HG03025 (cell line): ENCODE data around the gene CLRN2.
"Not testable (repeated sequence)": the region's sequence is repeated elsewhere in the genome, so short reads cannot be mapped to it uniquely, and the experiment has no call there.

Experiments used
- ATAC-seq: cut with Tn5 transposase; IDR thresholded peaks from one replicate; pipeline ENCODE4 v1.9.1; 2021; ENCODE audit warnings: mild to moderate bottlenecking, moderate library complexity; ENCODE audit not compliant: unreplicated experiment, low FRiP score

CLRN2 gene

GRCh38 chr4:17502756-17503155, 12.2 kb upstream of the CLRN2 start:
- ATAC-seq = no peak

GRCh38 chr4:17504081-17504480, 10.9 kb upstream of the CLRN2 start:
- no peak for ATAC-seq

GRCh38 chr4:17510582-17510981, 4.4 kb upstream of the CLRN2 start:
- no peak for ATAC-seq

- no peak for ATAC-seq
Measured at GRCh38 chr4:17511051-17511450, 3.9 kb upstream of the CLRN2 start.

- ATAC-seq = peak; percentile 57
Measured at GRCh38 chr4:17511509-17511949, 3.4 kb upstream of the CLRN2 start.

- ATAC-seq = peak; percentile 89
Measured at GRCh38 chr4:17511950-17512795, 2.8 kb upstream of the CLRN2 start, which contains the start of gene QDPR. TSS of gene QDPR (minus strand) at chr4:17512090. CDS start at chr4:17512054, 36 bp downstream.

GRCh38 chr4:17512973-17513665, 1.8 kb upstream of the CLRN2 start:
- no peak for ATAC-seq

GRCh38 chr4:17515445-17516407, 761 bp downstream of the CLRN2 start:
- ATAC-seq = no peak

GRCh38 chr4:17516980-17517379, 2.0 kb downstream of the CLRN2 start:
- ATAC-seq = no peak

GRCh38 chr4:17517664-17518063, 2.7 kb downstream of the CLRN2 start:
- no peak for ATAC-seq

GRCh38 chr4:17521595-17521994, 6.6 kb downstream of the CLRN2 start:
- ATAC-seq = no peak

GRCh38 chr4:17523662-17524061, 8.7 kb downstream of the CLRN2 start:
- no peak for ATAC-seq

GRCh38 chr4:17526695-17527477, 11.9 kb downstream of the CLRN2 start:
- no peak for ATAC-seq

GRCh38 chr4:17528551-17529165, 13.7 kb downstream of the CLRN2 start:
- no peak for ATAC-seq

GRCh38 chr4:17531538-17532285, 16.7 kb downstream of the CLRN2 start:
- ATAC-seq = no peak

GRCh38 chr4:17534705-17535104, 19.7 kb downstream of the CLRN2 start:
- no peak for ATAC-seq

GRCh38 chr4:17535242-17535641, 20.3 kb downstream of the CLRN2 start:
- no peak for ATAC-seq

- no peak for ATAC-seq
Measured at GRCh38 chr4:17535906-17536305, 20.9 kb downstream of the CLRN2 start.

- ATAC-seq = not testable (repeated sequence)
Measured at GRCh38 chr4:17537060-17537459, 22.1 kb downstream of the CLRN2 start.
